ENCODE measurements around the gene SCN2B. TPM values are rescaled to one million over a fixed set of nuclear protein-coding genes. Genes with fewer than 3 reads are reported as not detected.

SCN2B gene, protein sequence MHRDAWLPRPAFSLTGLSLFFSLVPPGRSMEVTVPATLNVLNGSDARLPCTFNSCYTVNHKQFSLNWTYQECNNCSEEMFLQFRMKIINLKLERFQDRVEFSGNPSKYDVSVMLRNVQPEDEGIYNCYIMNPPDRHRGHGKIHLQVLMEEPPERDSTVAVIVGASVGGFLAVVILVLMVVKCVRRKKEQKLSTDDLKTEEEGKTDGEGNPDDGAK
- total RNA-seq = 0.32 TPM

DNA sequence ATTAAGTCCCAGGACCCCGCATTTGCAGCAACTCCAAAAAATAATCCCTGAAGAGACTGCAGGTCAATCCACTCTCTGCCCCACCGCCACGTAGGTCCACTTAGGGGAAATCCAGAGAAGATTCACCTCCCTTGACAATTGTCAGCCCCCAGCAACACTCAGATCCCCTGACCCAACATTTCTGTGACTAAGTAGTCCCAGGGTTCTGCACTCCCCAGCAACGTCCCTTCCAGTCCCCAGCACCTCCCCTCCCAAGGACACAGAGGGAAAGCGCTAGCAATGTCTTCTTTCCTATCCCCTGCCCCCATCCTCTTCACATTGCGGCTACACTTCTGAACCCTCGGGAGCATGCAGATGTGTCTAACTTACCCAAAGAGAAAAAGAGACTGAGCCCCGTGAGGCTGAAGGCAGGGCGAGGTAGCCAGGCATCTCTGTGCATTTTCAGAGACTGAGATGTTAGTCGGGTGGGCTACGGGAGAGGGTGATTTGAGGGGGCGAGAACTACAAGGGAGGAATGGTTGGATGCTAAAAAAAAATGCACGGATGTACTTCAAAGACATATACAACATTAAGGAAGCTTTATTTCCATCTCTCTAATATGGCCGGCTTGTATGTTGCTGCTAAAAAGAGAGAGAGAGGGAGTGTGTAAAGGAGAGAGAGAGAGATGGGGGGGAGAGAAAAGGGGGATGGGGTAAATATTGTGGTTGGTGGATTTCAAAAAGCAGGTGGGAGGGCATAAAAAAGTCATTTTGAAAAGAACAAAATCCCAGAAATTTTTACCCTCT is at the start of gene SCN2B:
Gene SCN2B (minus strand): TSS at position 647 of the 785 bp plus-strand sequence. CDS start 208 bp downstream, at position 439.
- no peak for ATAC-seq

DNA sequence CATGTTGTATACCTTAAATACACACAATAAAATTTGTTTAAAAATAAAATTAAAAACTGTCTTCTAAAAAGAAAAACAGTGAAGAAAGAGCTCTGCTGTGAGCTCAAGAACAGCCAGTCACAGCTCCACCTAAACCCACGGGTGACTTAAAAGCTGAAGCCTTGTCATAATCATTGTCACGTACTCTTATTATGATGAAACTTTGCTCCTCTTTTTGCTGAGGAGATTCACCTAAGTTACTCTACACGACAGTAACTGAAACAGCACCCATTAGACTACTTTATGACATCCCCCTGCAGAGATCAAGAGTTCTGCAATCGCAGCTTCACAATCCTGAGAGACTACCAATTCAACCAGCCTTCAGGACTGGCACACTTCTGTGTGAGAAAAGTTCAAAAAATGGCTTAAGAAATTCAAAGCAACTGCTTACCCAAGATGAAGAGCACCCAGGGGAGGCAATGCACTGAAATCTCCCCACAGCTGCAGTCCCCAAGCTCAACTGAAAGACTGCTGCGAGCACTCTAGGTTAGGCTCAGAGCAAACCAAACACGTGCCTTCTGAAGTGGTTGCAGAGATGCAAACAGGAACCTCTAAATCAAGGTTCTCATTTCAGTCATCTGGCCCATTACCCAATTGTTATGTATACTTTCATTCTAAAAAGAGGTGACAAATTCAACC is 48.2 kb upstream of the SCN2B start, which contains the start of gene JAML:
Gene JAML (minus strand): TSS at position 501 of the 678 bp plus-strand sequence. CDS start 10,145 bp downstream, outside the sequence.
- ATAC-seq = no peak

DNA sequence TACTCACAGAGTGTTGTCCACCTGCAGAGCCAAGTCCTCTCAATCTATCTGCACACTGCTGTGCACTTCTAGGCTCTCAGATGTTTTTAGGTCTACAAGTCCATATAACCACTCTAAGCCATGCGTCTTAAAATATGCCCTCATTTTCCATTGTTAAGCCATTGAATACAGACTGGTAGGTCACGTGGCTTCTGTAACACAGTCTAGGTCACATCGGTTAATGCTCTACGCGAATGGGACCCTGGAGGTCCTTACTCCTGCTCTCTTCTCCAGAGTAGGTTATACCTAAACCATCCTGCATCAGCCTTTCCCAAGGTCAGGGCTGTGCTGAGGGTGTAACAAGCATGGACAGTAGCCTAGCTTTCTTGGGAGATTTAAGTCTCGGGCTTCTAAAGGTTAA is 47.6 kb upstream of the SCN2B start:
- no peak for ATAC-seq

DNA sequence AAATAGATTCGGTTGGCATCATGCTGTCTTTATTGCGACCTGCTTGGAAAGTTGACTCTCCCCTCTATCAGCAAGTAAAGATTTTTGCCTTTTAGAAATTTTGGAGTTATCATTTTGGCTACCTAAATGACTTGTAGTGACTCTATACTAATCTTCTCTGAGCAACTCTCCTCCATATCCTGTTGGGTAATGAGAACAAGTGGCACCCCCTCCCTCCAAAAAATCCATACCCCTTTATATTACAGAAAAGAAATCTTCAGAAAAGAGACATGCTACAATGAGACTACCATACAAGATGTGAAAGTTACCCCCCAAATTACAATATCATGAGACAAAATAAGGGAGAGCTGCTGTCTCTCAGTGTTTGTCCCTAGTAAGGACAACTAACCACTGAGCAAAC is 47.1 kb upstream of the SCN2B start:
- no peak for ATAC-seq

DNA sequence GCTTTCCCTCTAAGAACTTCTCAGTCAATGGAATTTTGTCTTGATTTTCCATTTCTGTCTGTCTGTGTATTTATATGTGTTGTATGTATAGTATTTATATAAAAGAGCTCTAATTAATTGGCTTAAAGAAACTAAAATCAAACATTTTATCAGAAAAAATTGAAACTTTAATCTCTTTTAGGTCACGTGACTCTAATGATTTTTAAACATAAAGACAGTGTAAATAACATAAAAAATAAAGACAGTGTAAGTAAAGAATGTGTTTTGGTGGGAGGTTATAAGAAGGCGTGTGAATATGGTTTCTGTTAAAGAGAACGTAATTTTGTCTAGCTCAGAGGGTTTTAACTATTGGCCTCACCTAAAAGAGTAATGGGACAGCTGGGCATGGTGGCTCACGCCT is 46.0 kb upstream of the SCN2B start:
- no peak for ATAC-seq

DNA sequence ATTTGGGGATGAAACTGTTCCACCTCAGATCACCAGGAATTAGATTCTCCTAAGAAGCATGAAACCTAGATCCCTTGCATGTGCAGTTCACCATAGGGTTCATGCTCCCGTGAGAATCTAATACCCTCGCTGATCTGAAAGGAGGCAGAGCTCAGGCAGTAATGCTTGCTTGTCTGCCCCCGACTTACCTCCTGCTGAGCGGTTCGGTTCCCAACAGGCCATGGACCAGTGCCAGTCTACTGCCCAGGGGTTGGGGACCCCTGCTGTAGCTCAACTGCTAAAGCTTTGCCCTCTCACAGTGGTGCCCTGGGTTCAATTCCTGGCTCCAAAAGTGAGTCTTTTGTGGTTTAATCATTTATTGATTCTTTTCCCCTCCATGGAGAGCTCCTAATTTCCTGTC is 45.0 kb upstream of the SCN2B start:
- no peak for ATAC-seq

DNA sequence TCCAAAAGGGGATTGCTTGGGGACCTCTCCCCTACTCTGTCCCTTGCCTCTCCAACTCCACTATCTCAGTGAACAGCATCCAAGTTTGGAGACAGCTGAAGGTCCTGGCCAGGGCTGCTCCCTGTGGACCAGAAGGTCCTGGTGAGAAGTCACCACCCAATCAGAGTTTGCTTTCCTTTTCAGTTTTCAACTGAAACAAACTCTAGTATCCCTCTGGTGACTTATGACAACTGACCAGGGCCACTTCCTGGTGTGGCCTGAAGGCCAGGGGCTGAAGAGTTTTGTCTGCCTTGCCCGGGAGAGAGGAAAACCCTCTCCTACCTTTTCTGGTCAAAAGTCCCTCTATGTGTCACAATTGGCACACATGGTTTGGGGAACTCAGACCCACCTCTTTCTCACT is 43.3 kb upstream of the SCN2B start:
- no peak for ATAC-seq

DNA sequence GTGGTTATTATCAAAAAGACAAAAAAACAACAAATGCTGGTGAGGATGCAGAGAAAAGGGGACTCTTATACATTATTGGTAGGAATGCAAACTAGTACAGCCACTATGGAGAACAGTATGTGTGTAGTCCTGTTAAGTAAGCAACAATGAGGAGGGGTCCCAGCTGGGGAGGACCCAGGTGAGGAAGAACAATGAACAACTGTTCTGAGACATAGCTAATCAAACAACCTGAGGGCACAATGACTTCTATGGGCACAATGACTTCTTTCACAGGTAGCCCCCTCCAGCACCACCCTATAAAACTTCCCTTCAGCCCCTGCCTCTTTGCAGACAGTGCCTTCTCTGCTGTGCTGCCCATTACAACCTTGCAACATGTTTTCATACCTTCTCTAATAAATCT is 42.8 kb upstream of the SCN2B start:
- no peak for ATAC-seq

DNA sequence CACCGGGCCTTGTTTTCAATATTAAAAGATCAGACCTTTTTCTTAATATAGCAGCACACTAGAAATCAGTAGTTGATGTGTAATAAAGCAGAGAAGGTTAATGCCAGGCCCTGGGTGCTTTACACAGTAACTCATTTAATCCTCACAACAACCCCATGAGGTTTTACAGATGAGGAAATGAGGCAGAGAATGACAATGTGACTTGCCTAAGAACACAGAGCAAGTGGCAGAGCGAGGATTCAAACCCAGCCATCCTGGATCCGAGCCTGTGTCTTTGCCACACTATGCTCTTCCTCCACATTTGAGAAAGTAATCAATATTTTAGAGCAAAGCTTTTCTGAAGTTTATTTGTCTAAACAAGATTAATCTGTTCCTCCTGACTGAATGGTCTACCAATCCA is 41.1 kb upstream of the SCN2B start:
- ATAC-seq = no peak

DNA sequence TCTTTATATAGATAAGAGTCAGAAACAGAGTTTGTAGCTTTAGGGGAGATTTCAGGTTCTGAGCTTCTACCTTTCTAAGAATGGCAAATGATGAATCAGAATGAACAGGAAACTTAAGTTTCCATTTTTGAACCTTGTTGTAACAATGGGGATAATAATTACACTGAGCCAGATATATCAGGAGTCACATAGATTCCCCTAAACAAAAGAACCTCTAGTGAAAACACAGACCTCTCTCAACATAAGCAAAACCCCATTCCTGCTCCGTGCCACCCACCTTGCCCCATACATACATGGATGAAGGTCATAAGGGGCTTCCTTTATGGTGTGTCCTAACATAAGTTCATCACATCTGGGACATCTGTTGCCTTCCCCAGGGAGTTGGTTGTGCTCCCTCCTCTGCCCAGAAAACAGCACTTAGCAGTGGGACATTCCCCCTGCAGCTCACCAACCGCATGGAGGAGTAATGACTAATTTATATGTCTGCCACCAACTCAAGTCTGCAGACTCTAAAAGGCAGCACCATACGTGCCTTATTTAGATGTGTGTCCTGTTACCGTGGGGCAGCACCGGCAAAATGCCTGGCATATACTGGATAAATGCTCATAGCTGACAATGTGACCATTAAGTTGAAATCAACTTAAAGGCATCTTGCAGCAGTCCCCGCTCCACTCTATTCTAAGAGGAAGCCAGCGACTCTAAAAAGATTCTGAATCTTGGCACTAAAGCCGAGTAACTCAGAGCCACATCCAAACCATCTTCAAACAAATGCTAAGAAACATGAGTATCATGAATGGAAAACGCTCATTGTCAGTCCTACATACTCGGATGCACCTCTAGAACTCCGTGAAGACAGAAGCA is 40.4 kb upstream of the SCN2B start:
- ATAC-seq = no peak

DNA sequence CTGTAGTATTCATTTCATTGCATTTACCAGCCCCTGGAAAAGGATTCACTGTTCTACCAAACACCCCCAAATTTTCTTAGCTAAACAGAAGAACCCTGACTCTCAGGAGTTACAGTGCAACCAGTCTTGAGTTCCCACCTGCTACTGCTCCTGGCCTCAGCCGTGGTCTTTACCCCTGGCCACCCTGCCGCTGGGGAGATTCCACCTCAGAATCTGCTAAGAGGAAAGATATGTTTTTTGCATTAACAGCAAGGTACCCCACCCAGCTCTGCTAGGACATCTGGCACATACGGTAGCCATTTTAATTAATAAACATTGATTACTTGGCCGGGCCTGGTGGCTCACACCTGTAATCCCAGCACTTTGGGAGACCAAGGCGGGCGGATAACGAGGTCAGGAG is 39.3 kb upstream of the SCN2B start:
- ATAC-seq = no peak

DNA sequence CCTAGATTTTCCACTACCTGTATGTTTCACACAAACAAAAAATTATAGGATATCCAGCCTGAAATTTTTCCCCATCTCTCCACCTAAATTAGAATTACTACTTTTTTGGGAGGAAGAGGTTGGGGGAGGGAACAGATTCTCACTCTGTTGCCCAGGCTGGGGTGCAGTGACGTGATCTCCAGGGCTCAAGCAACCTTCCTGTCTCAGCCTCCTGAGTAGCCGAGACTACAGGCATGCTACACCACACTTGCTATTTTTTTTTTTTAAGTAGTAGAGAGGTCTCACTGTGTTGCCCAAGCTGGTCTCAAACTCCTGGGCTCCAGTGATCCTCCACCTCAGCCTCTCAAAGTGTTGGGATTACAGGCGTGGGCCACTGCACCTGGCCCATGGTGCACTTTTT is 38.8 kb upstream of the SCN2B start:
- no peak for ATAC-seq

DNA sequence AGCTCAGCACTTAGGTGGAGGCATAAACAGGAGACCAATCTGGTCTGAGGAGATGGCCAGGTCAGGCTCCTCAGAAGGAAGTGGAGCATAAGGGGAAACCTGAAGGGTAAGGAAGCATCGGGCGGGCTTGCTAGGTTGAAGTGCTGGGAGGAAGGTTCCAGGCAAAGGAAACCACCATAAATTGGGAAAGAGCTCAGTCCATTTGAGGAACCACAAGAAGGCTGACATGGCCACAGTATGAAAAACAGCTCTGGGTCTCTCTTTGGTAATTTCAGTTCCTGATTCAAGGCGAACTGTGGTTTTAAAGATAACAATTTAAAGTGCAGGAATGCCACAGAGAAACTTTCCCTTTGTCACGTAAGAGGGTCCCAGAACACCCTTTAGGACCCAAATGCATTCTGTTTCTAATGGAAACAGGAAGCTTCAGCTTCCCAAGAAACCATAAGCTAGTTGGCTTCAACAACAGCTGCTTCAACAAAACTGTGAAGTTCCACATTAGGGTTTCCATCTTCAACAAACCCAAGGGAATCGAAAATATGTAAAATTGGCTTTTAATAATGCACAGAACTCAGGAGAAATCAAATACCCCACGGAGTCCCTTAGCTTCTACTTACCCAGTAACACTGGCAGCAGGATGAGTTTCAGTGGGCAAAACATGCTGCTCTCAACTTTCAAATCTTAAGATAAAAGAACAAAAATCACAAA is 37.9 kb upstream of the SCN2B start:
- ATAC-seq = no peak

DNA sequence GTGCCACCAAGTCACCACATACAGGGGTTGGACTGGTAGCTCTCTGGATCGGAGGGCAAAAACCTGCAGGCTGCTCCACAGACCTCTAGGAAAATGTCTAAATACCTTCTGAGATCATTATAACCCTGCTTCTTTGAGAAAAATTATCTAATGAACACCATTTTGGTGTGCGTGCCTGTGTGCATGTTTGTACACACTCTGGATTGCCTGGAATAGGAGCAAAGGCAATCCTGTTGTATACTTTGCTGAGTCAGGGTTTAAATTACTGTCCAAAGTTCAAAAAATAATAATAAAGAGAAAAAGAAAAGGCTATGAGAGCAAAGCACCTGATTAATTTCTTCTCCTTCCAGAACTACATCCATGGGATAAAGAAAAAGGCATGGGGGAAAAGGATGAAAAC is 37.3 kb upstream of the SCN2B start:
- no peak for ATAC-seq

DNA sequence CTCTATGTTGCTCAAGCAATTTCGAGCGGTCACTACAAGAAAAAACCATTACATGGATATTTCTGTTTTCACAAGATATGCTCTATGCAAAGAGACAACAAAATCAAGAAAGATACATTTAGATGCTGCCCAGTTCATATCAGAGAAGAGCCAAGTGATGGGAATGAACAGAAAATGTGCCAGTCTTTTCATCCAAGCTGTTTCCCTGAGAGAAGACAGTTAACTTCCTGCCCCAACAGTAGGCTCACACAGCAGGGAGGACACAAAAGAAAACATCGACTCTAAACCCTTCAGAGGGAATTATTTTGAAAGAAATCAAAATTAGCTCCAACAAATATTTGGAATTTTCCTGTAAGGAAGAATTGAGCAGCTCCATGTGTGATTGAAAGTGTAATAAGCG is 36.8 kb upstream of the SCN2B start:
- no peak for ATAC-seq

DNA sequence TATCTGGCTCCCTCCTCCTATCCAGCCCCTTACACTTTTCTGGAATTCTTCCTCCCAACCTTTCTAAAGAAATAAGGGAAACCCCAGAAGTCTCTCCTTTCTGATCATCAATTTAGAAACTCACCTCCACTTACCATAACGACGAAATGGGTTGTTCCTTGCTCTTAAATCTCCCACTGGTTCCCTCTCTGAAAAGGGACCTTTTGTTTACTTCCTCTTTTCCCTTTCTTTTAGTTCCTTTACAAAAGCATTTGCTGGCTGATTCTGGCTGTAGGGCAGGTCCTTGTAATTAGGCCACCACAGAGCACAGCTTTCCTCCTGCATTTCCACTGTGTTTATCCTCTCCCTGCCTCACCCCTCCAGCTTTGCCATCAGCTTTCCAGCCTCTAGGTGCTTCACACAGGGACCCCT is 36.3 kb upstream of the SCN2B start:
- ATAC-seq = no peak

DNA sequence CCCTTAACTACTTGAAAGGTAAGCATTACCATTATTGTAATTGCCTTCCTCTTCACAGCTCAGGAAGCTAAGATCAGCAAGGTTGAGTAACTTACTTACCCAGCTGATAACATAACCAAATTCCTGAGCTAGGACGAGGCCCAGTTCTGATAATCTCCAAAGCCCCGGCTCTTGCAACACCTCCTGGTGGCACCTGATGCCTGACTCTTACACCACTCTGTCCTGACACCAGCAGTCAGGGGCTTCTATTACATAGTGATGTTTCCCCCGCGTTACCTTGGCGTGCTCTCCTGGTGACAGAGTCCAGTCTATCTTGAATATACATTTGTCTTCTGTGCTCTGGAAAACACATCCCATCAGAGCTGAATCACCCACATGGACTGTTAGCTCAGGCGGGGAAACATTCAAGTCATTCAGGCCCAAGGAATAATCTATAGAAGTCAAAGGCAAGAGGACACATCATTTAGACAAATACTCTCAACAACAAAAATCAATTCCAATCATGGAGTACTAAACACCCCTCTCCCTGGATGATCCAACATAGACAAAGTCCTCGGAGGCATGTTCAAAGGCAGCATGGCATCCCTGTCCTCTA is 35.8 kb upstream of the SCN2B start:
- no peak for ATAC-seq

DNA sequence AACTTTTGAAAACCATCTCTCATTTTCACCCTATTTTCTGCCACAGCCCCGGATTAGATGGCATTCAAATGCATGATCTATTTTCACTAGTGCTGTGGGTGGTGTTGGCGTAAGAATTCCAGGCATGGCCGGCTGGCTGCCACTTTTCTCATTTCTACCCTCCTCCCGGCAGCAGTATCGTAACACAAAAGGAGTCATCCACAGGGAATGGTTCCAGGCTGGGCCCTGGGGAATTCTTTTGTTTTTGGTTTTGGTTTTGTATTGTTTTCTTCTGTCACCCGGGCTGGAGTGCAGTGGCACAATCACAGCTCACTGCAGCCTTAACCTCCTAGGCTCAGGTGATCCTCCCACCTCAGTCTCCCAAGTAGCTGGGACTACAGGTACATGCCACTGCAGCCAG is 34.6 kb upstream of the SCN2B start:
- no peak for ATAC-seq

DNA sequence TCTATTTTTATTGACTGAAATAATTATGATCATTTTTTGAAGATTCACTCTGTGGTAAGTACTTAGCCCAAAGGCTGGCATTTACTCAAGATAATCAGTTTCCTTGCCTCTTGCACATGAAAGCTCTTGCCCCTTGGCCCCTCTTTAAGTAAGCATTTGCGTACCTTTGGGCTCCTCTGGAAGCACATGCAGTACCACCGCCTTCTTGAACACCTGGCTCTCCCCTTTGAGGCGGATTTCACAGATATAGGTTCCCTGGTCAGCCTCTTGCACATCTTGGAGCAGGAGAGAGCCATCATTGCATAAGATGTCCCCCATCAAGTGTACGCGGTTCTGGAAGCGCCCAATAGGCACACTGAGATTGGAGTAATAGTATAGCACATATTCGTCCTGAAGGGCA is 33.9 kb upstream of the SCN2B start:
- no peak for ATAC-seq

DNA sequence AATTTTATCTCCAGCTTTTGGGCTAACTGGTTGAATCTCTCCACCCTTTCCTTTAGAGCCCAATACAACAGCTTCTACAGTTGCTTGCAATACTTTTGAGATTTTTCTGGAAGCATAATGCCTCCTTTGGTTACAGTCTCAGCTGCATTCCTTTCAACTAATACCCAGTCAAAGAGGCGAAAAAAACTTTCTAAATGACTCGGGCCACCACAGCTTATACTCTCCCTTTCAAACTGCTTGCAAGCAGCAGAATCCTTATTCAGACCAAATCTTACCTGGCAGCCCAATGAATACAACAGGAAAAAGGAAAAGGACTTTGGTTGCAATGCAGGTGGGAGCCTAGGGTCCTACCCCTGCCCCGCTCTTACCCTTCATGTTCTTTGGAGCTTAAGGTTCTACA is 32.6 kb upstream of the SCN2B start:
- ATAC-seq = no peak

DNA sequence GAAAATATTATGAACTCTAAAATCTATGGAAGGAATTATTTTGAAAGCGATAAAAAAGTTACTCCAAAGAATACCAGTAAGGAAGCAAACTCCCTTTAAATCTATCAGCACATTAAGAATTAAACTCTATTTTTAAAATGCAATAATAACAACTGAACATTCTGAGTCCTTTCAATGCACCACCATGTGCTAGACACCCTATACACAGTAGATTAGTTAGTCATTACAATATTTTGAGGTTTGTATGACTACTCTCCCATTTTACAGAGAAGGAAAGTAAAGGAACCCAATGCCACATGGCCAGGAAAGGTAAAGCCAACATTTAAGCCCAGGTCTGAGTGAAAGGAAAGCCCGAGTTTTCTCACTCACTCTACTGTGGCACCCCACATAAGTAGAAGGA is 30.6 kb upstream of the SCN2B start:
- no peak for ATAC-seq

Measured in esophagus mucosa (tissue), 1 donor.